ENCODE data around the gene HECTD3.

The HECTD3 gene

DNA sequence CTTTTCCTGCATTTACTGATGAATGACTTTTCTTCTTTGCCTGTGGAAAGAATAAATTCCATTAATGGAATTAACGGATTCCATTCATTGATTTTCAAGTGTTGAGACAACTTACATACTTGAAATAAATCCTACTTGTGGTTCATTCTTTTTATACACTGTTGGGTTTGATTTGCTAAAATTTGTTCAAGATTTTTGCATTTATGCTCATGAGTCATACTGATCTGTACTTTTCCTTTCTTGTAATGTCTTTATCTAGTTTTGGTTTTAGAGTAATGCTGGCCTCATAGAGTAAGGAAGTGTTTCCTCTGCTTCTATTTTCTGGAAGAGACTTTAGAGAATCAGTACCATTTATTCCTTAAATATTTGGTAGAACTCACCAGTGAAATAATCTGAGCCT is 15.3 kb upstream of the HECTD3 start:
- no peak for TF ChIP-seq ZNF274 (IDR thresholded peaks at IDR 0.05; ENCODE audit: low read depth, low read length)
- H3K4me3 ChIP-seq (ENCODE audit: low read length) = no peak overlapping the region

DNA sequence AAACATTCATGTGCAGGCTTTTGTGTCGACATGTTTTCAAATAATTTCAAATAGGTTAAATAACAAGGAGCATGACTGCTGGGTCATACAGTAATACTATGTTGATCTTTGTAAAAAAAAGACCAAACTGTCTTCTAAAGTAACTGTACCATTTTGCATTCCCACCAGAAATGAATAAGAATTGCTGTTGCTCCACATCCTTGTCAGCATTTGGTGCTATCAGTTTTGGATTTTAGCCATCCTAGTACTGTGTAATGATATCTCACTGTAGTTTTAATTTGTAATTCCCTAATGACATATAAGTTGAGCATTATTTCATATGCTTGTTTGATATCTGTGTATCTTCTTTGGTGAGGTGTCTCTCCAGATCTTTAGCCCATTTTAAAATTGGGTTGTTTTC is 12.5 kb upstream of the HECTD3 start:
- no peak for TF ChIP-seq ZNF274 (IDR thresholded peaks at IDR 0.05; ENCODE audit: low read depth, low read length)
- no peak overlapping the region for H3K4me3 ChIP-seq (ENCODE audit: low read length)

DNA sequence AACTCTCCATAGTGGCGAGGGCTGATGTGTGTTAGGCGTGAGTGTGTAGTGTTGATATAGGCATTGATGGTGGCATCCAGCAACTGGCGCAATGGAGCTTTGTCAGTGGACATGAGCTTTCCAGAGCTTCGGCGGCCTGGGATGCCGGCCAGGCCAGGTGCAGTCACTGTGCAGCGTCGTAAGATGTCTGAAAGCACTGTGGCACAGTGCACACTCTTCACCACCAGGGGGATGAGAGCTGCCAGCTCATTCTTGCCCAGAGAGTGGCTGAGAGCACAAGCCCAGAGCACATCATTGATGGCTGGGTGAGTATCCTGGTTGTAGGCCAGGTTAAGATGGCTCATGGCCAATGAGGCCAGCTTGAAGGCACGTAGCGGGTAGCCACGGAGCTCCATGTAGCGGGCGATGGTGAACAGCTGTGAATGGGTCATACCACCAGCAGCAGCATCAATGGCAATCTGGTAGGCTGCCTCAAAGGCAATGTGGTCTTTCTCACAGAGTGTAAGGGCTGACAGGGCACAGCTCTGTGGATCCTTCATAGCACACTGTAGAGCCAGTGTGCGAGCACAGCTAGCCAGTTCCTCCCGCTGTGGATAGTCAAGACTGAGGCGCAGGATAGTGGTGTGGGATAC is 7.6 kb upstream of the HECTD3 start:
- no peak overlapping the region for H3K4me3 ChIP-seq (ENCODE audit: low read length)
- no peak for TF ChIP-seq ZNF274 (IDR thresholded peaks at IDR 0.05; ENCODE audit: low read depth, low read length)

DNA sequence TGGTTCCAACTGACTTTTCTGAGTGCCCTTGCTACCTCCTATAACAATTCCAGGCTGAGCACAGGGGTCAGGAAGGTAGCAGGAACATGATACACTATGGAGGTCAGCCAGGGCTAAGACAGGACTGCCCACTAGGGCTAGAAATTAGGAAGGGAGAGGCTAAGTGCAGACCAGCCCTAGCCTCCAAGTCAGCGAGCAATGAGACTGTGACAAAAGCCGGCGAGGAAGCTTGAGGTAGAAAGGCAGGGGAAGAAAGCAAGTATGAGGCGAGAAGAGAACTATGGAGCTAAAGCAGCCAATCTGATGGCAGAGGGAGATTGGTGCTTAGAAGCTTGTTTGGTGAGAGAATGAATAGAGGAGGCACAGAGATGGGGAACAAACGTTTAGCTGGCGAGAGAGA is 5.6 kb upstream of the HECTD3 start:
- no peak for TF ChIP-seq ZNF274 (IDR thresholded peaks at IDR 0.05; ENCODE audit: low read depth, low read length)
- no peak overlapping the region for H3K4me3 ChIP-seq (ENCODE audit: low read length)

DNA sequence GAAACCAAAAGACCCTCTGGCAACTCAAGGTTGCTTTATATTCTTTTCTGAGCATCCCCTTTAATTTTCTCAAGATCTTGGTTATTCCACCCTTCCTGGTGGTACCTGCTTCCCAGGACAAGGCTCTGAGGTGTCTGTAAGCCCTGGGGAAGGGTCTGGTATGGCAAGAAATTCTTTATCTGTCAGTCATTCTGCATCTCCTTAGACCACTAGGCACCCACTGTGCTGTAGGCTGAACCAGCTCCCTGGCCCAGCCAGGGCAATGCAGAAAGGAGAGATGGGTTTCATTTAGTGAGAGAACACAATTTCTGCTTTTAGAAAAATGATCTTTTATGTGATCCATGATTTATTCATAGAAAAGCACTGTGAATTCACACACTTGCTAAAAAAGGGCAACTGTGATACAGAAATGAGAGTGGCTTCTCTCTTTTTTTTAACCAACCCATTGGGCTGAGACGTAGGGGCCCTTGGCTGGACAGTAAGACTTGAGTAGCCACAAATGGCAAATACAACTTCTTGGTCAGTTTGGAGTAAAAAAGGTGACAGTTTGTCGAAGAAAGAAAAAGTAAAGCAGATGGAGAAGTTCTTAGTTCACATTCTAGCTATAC is 5.1 kb upstream of the HECTD3 start:
- TF ChIP-seq ZNF274 (IDR thresholded peaks at IDR 0.05; ENCODE audit: low read depth, low read length) = no peak
- no peak overlapping the region for H3K4me3 ChIP-seq (ENCODE audit: low read length)

DNA sequence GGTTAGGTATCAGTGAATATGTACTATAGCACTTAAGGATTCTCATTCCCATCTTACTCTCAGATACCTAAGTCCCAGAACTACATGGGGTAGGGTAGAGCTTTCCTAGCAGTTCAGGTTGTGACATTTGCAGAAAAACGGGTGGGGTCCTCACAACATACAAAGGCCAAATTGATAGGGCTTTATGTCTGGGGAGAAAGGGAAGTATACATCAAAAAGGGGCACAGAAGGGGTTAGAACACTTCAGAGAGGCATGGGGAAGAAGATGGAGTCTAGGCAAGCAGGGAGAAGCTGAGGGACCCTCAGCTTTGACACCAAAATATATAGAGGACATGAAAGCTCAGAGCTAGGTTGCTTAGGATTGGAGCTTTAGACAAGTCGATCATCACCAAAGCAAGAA is 4.6 kb upstream of the HECTD3 start:
- H3K4me3 ChIP-seq (ENCODE audit: low read length) = no peak overlapping the region
- no peak for TF ChIP-seq ZNF274 (IDR thresholded peaks at IDR 0.05; ENCODE audit: low read depth, low read length)

DNA sequence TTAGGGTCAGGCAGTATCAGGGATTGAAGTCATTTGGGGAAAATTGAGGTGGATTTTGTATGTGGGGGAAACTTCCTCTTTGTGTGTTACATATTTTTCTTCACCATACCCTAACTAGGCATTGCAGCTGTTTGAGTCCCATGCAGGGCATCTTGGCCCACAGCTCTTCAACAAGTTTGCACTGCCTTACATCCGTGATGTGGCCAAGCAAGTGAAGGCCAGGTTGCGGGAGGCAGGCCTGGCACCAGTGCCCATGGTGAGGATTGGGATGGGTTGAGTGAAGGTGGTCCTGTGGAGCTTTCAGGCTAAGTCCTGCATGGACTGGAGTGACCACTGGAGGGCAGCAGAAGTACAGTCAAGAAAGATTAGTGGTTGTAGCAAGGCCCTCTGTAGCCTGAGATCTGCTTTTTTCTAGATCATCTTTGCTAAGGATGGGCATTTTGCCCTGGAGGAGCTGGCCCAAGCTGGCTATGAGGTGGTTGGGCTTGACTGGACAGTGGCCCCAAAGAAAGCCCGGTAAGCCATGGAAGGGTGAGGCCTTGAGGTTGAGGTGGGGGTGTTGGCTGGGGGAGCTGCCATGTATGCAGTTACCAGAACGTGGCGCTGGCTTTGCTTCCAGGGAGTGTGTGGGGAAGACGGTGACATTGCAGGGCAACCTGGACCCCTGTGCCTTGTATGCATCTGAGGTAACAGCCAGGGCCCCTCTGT is 3.4 kb upstream of the HECTD3 start:
- no peak for TF ChIP-seq ZNF274 (IDR thresholded peaks at IDR 0.05; ENCODE audit: low read depth, low read length)
- no peak overlapping the region for H3K4me3 ChIP-seq (ENCODE audit: low read length)

DNA sequence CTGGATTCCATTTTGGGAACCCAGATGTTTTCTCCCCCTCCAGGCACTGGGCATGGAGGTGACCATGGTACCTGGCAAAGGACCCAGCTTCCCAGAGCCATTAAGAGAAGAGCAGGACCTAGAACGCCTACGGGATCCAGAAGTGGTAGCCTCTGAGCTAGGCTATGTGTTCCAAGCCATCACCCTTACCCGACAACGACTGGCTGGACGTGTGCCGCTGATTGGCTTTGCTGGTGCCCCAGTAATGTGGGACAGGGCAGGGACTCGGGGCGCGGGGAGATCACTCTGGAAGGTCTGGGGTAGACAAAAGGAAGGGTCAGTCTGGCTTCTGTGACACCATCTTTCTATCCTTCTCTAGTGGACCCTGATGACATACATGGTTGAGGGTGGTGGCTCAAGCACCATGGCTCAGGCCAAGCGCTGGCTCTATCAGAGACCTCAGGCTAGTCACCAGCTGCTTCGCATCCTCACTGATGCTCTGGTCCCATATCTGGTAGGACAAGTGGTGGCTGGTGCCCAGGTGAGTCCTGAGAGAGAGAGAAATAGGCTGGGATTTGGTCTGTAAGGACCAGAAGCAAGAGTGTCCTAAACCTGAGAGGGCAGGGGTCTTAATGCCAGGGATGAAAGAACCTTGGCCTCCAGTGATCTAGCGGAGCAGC is 2.6 kb upstream of the HECTD3 start:
- TF ChIP-seq ZNF274 (IDR thresholded peaks at IDR 0.05; ENCODE audit: low read depth, low read length) = no peak
- no peak overlapping the region for H3K4me3 ChIP-seq (ENCODE audit: low read length)

DNA sequence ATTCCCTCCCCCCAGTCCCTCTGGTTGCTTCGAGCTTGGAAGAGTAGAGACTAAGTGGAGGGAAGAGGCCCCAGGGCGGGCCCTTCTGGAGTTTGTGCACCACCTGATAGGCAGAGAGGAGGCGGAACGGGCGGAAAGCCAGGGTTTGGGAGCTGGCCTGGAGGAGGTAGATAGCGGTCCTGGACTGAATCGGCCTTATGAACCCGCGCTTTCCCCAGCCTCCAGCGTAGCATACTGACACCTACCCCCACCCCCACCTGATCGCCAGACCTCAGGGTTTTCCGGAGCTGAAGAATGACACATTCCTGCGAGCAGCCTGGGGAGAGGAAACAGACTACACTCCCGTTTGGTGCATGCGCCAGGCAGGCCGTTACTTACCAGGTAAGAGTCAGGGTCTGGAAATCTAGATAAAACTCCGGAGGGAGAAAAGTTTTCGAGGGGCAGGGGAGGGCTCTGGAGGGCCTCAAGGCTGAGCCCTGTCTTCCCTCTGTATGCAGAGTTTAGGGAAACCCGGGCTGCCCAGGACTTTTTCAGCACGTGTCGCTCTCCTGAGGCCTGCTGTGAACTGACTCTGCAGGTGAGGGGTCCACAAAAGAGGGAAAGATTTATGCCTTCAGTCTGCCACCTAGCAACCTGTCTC is 1.6 kb upstream of the HECTD3 start:
- H3K4me3 ChIP-seq (ENCODE audit: low read length) = peak overlapping the region; percentile 90
- no peak for TF ChIP-seq ZNF274 (IDR thresholded peaks at IDR 0.05; ENCODE audit: low read depth, low read length)

DNA sequence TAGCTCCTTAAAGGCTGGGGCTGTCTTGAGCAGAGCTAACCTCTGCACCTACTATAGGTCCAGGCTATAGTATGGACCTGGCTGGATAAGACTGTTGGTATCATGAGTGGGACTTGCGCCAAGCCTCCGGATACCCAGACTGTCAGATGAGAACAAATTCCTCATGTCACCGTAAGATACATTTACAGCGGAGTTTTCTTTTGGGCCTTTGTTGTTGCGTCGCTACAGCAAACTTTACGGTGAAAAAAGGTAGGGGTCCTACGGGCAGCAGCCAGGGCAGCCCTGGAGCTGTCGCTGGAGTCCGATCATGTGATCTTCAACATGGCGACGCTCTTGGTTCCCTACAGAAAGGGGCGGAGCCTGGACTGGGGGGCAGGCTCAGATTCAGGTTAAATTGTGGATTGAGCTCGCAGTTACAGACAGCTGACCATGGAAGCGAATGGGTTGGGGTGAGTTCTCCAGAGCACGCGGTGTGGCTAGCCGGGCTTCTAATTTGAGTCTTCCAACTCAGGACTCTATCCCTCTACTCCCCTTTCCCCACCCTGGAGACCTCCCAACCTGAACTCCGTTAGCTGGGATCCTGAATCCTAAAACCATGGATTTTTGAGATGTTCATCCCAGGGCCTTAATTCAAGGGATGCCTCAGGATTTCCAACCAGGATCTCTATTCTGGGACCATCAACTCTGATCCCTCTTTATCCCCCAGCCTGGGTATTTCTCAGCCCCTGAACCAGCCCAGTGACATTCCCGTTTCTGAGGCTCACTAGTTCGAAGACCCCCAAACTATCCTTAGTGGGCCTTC is 914 bp upstream of the HECTD3 start, which contains the start of gene UROD:
Gene UROD (plus strand): TSS at position 418 of the 802 bp plus-strand sequence. CDS start 12 bp downstream, at position 430.
- TF ChIP-seq ZNF274 (IDR thresholded peaks at IDR 0.05; ENCODE audit: low read depth, low read length) = no peak
- H3K4me3 ChIP-seq (ENCODE audit: low read length) = peak within 1 kb of the TSS; percentile 90

DNA sequence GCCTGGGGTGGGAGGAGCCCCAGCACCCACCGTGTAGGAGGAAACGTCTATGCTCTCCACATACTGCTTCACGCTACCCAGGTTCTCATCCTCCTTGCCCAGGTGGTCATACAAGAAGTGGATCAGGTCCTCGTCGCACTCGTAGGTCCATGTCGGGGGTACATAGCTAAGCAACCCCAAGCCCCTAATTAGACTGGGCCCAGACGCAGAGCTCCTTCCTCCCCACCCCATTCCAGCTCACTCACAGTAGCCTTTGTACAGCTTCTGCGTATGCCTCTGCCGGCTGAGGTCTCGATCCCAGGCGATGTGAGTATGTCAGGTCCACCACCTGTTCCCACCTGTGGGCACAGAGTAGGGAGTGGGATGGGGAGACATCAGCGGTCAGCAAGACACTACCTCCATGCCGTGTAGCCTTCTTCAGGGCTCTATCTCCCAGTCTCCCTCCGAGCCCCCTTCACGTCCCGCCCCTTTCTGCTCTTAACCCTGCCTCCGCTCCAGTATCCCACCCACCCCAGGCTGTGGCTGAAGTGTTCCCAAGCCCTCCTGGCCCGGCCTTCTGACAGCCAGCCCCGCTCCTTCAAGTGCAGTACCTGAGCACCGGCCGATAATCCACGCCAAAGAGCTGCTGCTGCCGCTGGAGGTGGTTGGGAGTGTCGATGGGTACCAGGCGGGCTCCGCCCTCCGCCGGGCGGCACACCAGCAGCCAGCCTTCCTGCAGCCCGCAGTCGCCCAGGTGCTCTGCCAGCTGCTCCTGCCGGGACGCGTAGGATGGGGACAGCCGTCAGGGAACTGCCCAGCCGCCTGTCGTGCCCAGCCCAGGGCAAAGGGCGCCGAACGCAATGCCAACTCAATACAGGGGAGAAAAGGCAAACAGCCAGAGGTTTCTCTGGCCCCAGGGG is 919 bp downstream of the HECTD3 start:
- no peak for TF ChIP-seq ZNF274 (IDR thresholded peaks at IDR 0.05; ENCODE audit: low read depth, low read length)

DNA sequence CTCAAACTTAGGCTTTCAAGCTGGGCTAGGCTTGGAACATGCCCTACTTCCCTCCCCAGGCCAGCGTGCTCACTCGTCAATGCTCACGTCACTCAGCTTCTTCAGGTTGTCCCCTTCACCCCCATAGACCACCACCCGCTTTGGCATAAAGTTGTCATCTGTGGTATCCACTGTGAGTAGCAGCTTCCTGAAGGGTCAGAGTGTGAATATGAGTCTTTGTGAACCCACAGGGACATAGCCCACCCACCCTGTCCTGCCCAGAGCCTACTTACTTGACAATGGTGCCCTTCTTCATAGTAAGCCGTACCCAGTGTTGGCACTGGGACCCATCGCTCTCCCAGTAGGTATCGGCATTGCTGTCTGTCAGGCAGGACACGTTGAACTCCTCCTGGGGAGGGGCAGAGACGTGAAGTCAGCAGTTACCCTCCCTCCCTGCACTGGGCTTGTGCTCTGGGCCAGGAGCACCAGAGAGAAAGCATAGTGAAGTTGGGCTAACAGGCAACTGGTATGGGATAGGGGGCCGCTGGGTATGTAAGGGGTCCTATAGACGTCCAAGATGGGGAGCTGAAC is 1.7 kb downstream of the HECTD3 start:
- no peak for TF ChIP-seq ZNF274 (IDR thresholded peaks at IDR 0.05; ENCODE audit: low read depth, low read length)
- H3K4me3 ChIP-seq (ENCODE audit: low read length) = no peak overlapping the region

More for the DNA sequence above, 919 bp downstream of the HECTD3 start:
- H3K4me3 ChIP-seq (ENCODE audit: low read length) = peak overlapping the region; percentile 87
